HG03469 (cell line): Measurements from ENCODE around the gene STXBP5.

Source experiments
- ATAC-seq: cut with Tn5 transposase; IDR thresholded peaks from one replicate; pipeline ENCODE4 v1.9.1; 2021; ENCODE audit warnings: mild to moderate bottlenecking, moderate library complexity, moderate number of reproducible peaks; ENCODE audit not compliant: unreplicated experiment

STXBP5 gene

DNA sequence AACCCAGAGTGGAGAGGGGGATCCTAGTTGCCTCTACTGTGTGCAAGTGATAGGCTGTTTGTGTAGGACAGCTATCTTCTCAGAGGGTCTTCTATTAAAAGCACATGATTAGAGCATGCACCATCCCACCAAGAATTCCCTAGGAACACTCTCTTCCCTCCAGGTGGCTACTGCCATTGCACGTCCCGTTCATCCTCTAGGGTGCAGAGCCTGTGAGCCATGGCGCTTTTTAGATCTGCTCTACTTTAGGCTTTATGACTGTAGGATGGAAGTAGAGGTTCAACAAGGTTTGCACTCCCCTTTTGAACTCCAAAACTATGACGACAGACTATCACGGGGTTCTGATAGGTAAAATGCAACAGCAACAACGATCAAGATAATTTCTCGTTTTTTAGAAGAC is 213.7 kb downstream of the STXBP5 start:
- ATAC-seq = no peak

GRCh38 chr6:147418523-147418922 is 214.3 kb downstream of the STXBP5 start:
- peak; percentile 66 for ATAC-seq

DNA sequence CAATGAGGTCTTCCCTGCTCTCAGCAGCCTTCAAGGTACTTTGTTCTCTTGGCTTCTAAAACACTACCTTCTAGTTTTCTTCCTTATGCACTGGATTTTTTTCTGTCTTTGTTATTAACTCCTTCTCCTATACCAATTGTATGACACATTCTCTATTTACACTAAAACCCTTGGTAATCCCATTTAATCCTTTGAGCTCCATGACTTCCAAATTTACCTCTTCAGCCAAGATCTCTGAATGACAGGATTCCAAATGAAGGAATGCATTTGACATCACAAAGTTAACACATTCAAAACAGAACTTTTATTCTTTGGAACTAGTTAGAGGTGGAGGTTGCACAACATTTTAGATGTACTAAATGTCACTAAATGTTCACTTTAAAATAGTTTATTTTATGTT is 217.7 kb downstream of the STXBP5 start:
- ATAC-seq = no peak

DNA sequence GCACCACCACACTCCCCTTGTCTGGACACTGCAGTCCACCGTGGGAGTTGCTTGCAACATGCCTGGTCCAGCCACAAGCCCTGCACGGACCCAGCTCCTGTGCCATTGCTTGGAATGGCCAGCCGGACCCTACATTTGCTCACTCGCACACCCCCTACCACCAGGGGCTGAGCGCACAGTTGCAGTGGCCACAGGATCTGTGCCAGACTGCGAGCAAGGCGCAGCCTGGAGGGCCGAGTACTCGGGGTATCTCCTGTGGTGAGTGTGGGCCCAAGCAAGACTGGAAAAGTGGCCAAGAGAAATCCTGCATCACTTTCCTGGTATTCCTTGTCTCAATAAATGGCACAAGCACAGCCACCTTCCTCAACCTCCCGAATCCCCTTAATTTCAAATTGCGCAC is 218.9 kb downstream of the STXBP5 start:
- ATAC-seq = no peak

GRCh38 chr6:147429794-147430193 is 225.6 kb downstream of the STXBP5 start:
- no peak for ATAC-seq

- ATAC-seq = no peak
Observed at GRCh38 chr6:147430811-147431210, 226.6 kb downstream of the STXBP5 start.

DNA sequence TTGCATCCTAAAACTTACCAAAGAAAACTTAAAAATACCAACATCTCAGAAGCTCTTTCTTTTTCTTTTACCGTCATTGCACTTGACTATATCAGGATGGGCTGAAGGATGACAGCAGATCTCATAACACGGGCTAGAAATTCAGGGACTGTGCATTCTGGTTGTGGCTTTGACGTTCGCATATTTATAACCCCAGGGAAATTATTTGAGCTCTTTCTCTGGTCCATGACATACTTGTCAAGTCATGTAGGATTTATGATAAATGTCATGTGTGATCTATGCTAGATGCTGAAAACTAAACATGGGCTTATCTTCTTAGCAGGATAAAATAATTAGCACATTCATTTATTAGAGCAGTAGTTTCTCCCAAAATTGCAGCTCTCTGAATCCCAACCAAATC is 229.9 kb downstream of the STXBP5 start:
- no peak for ATAC-seq

- ATAC-seq = no peak
Observed at GRCh38 chr6:147434516-147434915, 230.3 kb downstream of the STXBP5 start.

GRCh38 chr6:147437615-147438014 is 233.4 kb downstream of the STXBP5 start:
- no peak for ATAC-seq

DNA sequence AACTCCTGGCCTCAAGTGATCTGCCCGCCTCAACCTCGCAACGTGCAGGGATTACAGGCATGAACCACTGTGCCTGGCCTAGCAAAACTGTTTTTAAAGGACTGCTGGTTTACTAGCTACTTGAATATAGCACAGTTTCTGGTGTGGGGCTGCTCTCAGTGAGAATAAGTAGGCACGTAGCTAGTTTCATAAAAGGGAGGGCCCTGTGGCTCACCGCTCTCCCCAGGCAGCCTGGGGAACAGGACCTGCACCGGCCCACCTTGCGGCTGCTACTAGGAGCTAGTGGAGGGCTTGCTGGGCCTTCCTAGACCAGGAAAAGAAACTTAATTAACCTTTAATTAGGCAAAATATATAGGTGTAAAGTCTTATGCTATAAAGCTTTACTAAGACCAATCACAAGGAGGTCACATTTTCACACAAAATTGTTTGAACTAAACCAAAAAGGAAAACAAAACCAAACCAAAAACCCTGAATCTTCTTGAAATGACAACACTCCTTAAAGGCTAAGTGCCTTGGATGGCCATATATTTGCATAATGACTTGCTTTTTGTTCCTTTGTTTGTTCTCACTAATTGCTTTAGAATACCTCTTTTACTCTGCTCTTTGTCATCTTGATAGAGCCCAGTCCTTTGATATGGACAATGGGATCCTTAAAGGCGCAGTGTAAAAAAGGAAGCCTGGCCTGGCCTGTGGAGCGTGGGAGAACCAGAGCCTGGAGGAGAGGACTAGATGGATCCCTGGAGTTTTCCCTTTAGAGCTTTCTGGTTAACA is 234.7 kb downstream of the STXBP5 start:
- ATAC-seq = no peak
